Head of caudate nucleus (tissue), 42 donors: ENCODE data around the gene MID1.

Experiments used
- DNase-seq, 42 donors: peaks; one replicate each; pipeline versions ENCODE4 v3.0.0 to v3.0.0-alpha.2; 2020 to 2021; ENCODE audit warnings: mixed read lengths in 7 of 42
- intact Hi-C: fragments of 100-400 bp; cut with DNase I; formaldehyde crosslinking; loops from one replicate; pipeline ENCODE4 v1.15.0; 2022

Gene MID1

GRCh38 chrX:10414156-10414824, 206.1 kb downstream of the MID1 start:
- DNase-seq, result no peak

GRCh38 chrX:10404436-10404835, 215.9 kb downstream of the MID1 start:
- no peak for DNase-seq
- intact Hi-C loops, result no loop called here

More at GRCh38 chrX:10414156-10414824, 206.1 kb downstream of the MID1 start:
- intact Hi-C loops, result no loop called here

- intact Hi-C loops, result no loop called here
- DNase-seq, result no peak
Measured at GRCh38 chrX:10401239-10401638, 219.1 kb downstream of the MID1 start.

- DNase-seq, result no peak
- intact Hi-C loops, result no loop called here
Measured at GRCh38 chrX:10399043-10399741, 221.2 kb downstream of the MID1 start.

- intact Hi-C loops, result no loop called here
- DNase-seq, result no peak
Measured at GRCh38 chrX:10398215-10398614, 222.2 kb downstream of the MID1 start.

- intact Hi-C loops, result no loop called here
- DNase-seq, result no peak
Measured at GRCh38 chrX:10397349-10397748, 223.0 kb downstream of the MID1 start.

GRCh38 chrX:10395643-10396042, 224.7 kb downstream of the MID1 start:
- DNase-seq, result no peak
- intact Hi-C loops, result no loop called here
